Renal cortex interstitium (tissue), 11 donors: ENCODE measurements around the gene ASB17. TPM values are rescaled to one million over a fixed set of nuclear protein-coding genes. Genes with fewer than 3 reads are reported as not detected.

Experiments used
- DNase-seq, 11 donors: peaks; one replicate each; pipeline ENCODE4 v3.0.0-alpha.2; 2013; ENCODE audit warnings: low read depth in 9 of 11, low spot score in 4 of 11; ENCODE audit errors: extremely low read depth in 1 of 11
- polyA plus RNA-seq, 3 donors: library from polyadenylated mRNA; unstranded; fragments of 120-200 nt; gene quantifications; one replicate each; pipeline ENCODE4 v1.2.1, GENCODE V29; 2013; ENCODE audit not compliant: insufficient read length in 3 of 3

Gene ASB17
- polyA plus RNA-seq, 3 donors, result not detected

DNA sequence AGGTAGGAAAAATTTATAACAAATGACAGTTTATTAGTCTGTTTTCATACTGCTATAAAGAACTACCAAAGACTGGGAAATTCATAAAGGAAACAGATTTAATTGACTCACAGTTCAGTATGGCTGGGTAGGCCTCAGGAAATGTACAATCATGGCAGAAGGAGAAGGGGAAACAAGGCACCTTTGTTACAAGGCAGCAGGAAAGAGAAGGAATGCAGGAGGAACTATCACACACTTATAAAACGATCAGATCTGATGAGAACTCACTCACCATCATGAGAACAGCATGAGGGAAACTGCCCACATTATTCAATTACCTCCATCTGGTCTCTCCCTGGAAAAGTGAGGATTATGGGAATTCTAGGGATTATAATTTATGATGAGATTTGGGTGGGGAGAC, 61.3 kb downstream of the ASB17 start:
- no peak for DNase-seq

Other genes with a start within 250 kb of the ASB17 start
- 100 to 1,000 TPM in 2 of 3 donors, 10 to 100 TPM in 1; 97.9 to 137 (median 129) TPM for gene ACADM, start 207.7 kb downstream of the ASB17 start, polyA plus RNA-seq
- 100 to 1,000 TPM in 1 of 3 donors, 10 to 100 TPM in 2; 79.7 to 102 (median 88.8) TPM for gene RABGGTB, start 146.1 kb downstream of the ASB17 start, polyA plus RNA-seq
- under 1 TPM; 0.26 to 0.54 (median 0.42) TPM for gene MSH4, start 135.5 kb downstream of the ASB17 start, polyA plus RNA-seq
- gene ST6GALNAC3, start 142.3 kb upstream of the ASB17 start, polyA plus RNA-seq, result 10 to 100 TPM; 63.8 to 87.0 (median 78.0) TPM